HEK293 (cell line): ENCODE measurements around the gene PCP2.

Experiments used
- CTCF ChIA-PET: fragments of 350-600 bp; formaldehyde crosslinking; extraction: SDS; loops from one replicate; lab custom pipeline; 2021; ENCODE audit warnings: antibody characterized with exemption; lab: Yijun Ruan, JAX
- POLR2A ChIA-PET: fragments of 300-600 bp; formaldehyde crosslinking; extraction: SDS; loops from one replicate; lab custom pipeline; 2020; ENCODE audit warnings: antibody characterized with exemption, inconsistent platforms; lab: Yijun Ruan, JAX
- H3K27ac ChIP-seq: fragments of 200-500 bp; sonication (Bioruptor generic); 2 replicates; pipeline ENCODE4 v1.5.1; 2014; ENCODE audit warnings: low read depth, low read length, control low read depth, inconsistent platforms; ENCODE audit errors: extremely low read depth
- H3K36me3 ChIP-seq, 2 experiments: fragments of 200-500 bp in 1 of 2; sonication (Bioruptor generic) in 1 of 2; 1 replicate in 1 of 2; 2 replicates in 1 of 2; pipeline ENCODE4 v1.5.1; 2014 to 2017; ENCODE audit warnings: inconsistent platforms in 2 of 2, low read length in 2 of 2; ENCODE audit not compliant: control insufficient read depth in 2 of 2, insufficient read depth in 1 of 2
- H3K4me1 ChIP-seq: fragments of 200-500 bp; sonication (Bioruptor generic); 2 replicates; pipeline ENCODE4 v1.5.1; 2014; ENCODE audit warnings: mild to moderate bottlenecking, low read length, inconsistent platforms; ENCODE audit not compliant: control insufficient read depth, insufficient read depth
- H3K4me3 ChIP-seq: 2 replicates; pipeline ENCODE4 v1.5.1; 2011; ENCODE audit warnings: low read depth, mild to moderate bottlenecking, control low read depth, low read length, moderate library complexity
- H3K9me3 ChIP-seq: fragments of 200-500 bp; sonication (Bioruptor generic); 2 replicates; pipeline ENCODE4 v1.5.1; 2014; ENCODE audit warnings: low read depth, low read length, inconsistent platforms; ENCODE audit not compliant: control insufficient read depth, insufficient read depth
- BCL11B ChIP-seq: fragments of 450-650 bp; formaldehyde crosslinking; IDR thresholded peaks from 2 replicates; pipeline ENCODE4 v1.5.1; 2016; ENCODE audit warnings: low read depth, missing biosample characterization, missing genetic modification characterization
- KLF16 ChIP-seq: fragments of 450-650 bp; formaldehyde crosslinking; IDR thresholded peaks from 2 replicates; pipeline ENCODE4 v1.5.1; 2017; ENCODE audit warnings: missing biosample characterization, missing genetic modification characterization
- PRDM1 ChIP-seq: fragments of 450-650 bp; formaldehyde crosslinking; IDR thresholded peaks from 2 replicates; pipeline ENCODE4; 2016; ENCODE audit warnings: missing biosample characterization, missing genetic modification characterization
- REPIN1 ChIP-seq: fragments of 450-650 bp; formaldehyde crosslinking; IDR thresholded peaks from 2 replicates; pipeline ENCODE4 v1.5.1; 2017; ENCODE audit warnings: missing biosample characterization, missing genetic modification characterization, low read depth
- SCRT2 ChIP-seq: fragments of 450-650 bp; formaldehyde crosslinking; IDR thresholded peaks from 2 replicates; pipeline ENCODE4 v1.5.1; 2016; ENCODE audit warnings: missing biosample characterization, missing genetic modification characterization
- SP2 ChIP-seq: fragments of 450-650 bp; formaldehyde crosslinking; IDR thresholded peaks from 2 replicates; pipeline ENCODE4 v1.5.1; 2016; ENCODE audit warnings: missing biosample characterization, missing genetic modification characterization
- TSHZ1 ChIP-seq: fragments of 450-650 bp; formaldehyde crosslinking; IDR thresholded peaks from 2 replicates; pipeline ENCODE4 v1.5.1; 2016; ENCODE audit warnings: missing biosample characterization, missing genetic modification characterization, borderline replicate concordance
- ZNF214 ChIP-seq: fragments of 450-650 bp; formaldehyde crosslinking; IDR thresholded peaks from 2 replicates; pipeline ENCODE4 v1.5.1; 2017; ENCODE audit warnings: missing biosample characterization, mild to moderate bottlenecking, missing genetic modification characterization, borderline replicate concordance
- ZNF26 ChIP-seq: fragments of 450-650 bp; formaldehyde crosslinking; IDR thresholded peaks from 2 replicates; pipeline ENCODE4 v1.5.1; 2016; ENCODE audit warnings: missing biosample characterization, missing genetic modification characterization
- ZNF404 ChIP-seq: fragments of 450-650 bp; formaldehyde crosslinking; IDR thresholded peaks from 2 replicates; pipeline ENCODE4 v1.5.1; 2017; ENCODE audit warnings: missing biosample characterization, missing genetic modification characterization
- ZNF416 ChIP-seq: fragments of 450-650 bp; formaldehyde crosslinking; IDR thresholded peaks from 2 replicates; pipeline ENCODE4 v1.5.1; 2016; ENCODE audit warnings: missing biosample characterization, missing genetic modification characterization
- ZNF423 ChIP-seq: fragments of 450-650 bp; formaldehyde crosslinking; IDR thresholded peaks from 2 replicates; pipeline ENCODE4 v1.5.1; 2016; ENCODE audit warnings: missing biosample characterization, missing genetic modification characterization
- ZNF501 ChIP-seq: fragments of 450-650 bp; formaldehyde crosslinking; IDR thresholded peaks from 2 replicates; pipeline ENCODE4 v1.5.1; 2016; ENCODE audit warnings: missing biosample characterization, missing genetic modification characterization
- ZNF792 ChIP-seq: fragments of 450-650 bp; formaldehyde crosslinking; IDR thresholded peaks from 2 replicates; pipeline ENCODE4 v1.5.1; 2016; ENCODE audit warnings: missing biosample characterization, missing genetic modification characterization
- TF ChIP-seq, protein P1 (sequence below): fragments of 450-650 bp; formaldehyde crosslinking; IDR thresholded peaks from 2 replicates; pipeline ENCODE4 v1.5.1; 2016; ENCODE audit warnings: missing biosample characterization, missing genetic modification characterization
- TF ChIP-seq, protein P2 (sequence below): fragments of 450-650 bp; formaldehyde crosslinking; IDR thresholded peaks from 2 replicates; pipeline ENCODE4 v1.5.1; 2016; ENCODE audit warnings: missing biosample characterization, missing genetic modification characterization

Gene PCP2

DNA sequence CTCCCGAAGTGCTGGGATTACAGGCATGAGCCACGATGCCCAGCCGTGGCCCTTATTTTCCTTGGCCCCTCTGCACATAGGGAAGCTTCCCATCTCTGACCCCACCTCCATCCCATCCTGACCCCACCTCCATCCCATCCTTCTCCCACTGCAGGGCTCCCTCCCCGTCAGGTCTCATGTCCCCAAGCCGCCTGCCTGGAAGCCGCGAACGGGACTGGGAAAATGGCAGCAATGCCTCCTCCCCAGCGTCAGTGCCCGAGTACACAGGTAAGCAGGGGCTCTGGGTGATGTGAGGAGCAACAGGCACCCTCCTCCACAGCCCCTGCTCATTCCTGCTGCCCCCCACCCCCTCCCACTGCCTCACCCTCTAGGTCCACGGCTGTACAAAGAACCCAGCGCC lies 16.3 kb downstream of the PCP2 start:
- TF ChIP-seq ZNF404 (tag by site-specific recombination) (no peak), BCL11B (tag by site-specific recombination) (peak; percentile 32; the same call in 1 of the 2 replicates), PRDM1 (tag by site-specific recombination) (no peak), SCRT2 (peak; percentile 52; the same call in 1 of the 2 replicates), ZNF214 (tag by site-specific recombination) (no peak), SP2 (tag by site-specific recombination) (0 out of 2 replicates have a peak, but pooled peaks have one; percentile 7), KLF16 (tag by site-specific recombination) (no peak)
- TF ChIP-seq, protein P1, sequence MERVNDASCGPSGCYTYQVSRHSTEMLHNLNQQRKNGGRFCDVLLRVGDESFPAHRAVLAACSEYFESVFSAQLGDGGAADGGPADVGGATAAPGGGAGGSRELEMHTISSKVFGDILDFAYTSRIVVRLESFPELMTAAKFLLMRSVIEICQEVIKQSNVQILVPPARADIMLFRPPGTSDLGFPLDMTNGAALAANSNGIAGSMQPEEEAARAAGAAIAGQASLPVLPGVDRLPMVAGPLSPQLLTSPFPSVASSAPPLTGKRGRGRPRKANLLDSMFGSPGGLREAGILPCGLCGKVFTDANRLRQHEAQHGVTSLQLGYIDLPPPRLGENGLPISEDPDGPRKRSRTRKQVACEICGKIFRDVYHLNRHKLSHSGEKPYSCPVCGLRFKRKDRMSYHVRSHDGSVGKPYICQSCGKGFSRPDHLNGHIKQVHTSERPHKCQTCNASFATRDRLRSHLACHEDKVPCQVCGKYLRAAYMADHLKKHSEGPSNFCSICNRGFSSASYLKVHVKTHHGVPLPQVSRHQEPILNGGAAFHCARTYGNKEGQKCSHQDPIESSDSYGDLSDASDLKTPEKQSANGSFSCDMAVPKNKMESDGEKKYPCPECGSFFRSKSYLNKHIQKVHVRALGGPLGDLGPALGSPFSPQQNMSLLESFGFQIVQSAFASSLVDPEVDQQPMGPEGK (tag by site-specific recombination) = peak; percentile 27; the same call in 1 of the 2 replicates
- peaks cover 0 to 67% of the 10 kb centered on the region in 2 experiments; a peak in 2 of 3 replicates for H3K36me3 ChIP-seq
- ChIA-PET CTCF (interaction anchor here (1.9 kb wide), 1 partner anchor 49 kb away, joined by 10 read pairs; no protein-coding TSS in a partner anchor), POLR2A (interaction anchor here (0.7 kb wide), 1 partner anchor 31 kb away, joined by 4 read pairs; no protein-coding TSS in a partner anchor)
- H3K4me3 ChIP-seq = no peak overlapping the region
- H3K4me1 ChIP-seq = no peaks in the 10 kb centered on the region; the same call in 1 of the 2 replicates
- H3K9me3 ChIP-seq = no peaks in the 10 kb centered on the region
- no peak overlapping the region for H3K27ac ChIP-seq

- Histone ChIP-seq H3K4me1 (no peaks in the 10 kb centered on the region; the same call in 1 of the 2 replicates), H3K27ac (no peak overlapping the region), H3K36me3 (peaks cover 0 to 64% of the 10 kb centered on the region in 2 experiments; a peak in 2 of 3 replicates), H3K9me3 (no peaks in the 10 kb centered on the region), H3K4me3 (no peak overlapping the region)
- POLR2A ChIA-PET = no interaction called here
- CTCF ChIA-PET = no interaction called here
- no peak for TF ChIP-seq ZNF501 (tag by site-specific recombination)
- TF ChIP-seq, protein P2, sequence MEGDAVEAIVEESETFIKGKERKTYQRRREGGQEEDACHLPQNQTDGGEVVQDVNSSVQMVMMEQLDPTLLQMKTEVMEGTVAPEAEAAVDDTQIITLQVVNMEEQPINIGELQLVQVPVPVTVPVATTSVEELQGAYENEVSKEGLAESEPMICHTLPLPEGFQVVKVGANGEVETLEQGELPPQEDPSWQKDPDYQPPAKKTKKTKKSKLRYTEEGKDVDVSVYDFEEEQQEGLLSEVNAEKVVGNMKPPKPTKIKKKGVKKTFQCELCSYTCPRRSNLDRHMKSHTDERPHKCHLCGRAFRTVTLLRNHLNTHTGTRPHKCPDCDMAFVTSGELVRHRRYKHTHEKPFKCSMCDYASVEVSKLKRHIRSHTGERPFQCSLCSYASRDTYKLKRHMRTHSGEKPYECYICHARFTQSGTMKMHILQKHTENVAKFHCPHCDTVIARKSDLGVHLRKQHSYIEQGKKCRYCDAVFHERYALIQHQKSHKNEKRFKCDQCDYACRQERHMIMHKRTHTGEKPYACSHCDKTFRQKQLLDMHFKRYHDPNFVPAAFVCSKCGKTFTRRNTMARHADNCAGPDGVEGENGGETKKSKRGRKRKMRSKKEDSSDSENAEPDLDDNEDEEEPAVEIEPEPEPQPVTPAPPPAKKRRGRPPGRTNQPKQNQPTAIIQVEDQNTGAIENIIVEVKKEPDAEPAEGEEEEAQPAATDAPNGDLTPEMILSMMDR = no peak
- TF ChIP-seq ZNF792 (tag by site-specific recombination) = 0 out of 2 replicates have a peak, but pooled peaks have one; percentile 46
- TF ChIP-seq ZNF416 = no peak
- no peak for TF ChIP-seq SP2 (tag by site-specific recombination)
Observed at GRCh38 chr19:7614859-7615741, 18.4 kb downstream of the PCP2 start.

- CTCF ChIA-PET = no interaction called here
- Histone ChIP-seq H3K4me3 (no peak overlapping the region), H3K36me3 (peaks cover 8 to 55% of the 10 kb centered on the region in 2 experiments; a peak in 2 of 3 replicates), H3K4me1 (no peaks in the 10 kb centered on the region), H3K27ac (no peak overlapping the region), H3K9me3 (no peaks in the 10 kb centered on the region)
- POLR2A ChIA-PET = no interaction called here
- TF ChIP-seq REPIN1 (tag by site-specific recombination) (no peak), ZNF423 (tag by site-specific recombination) (no peak), TSHZ1 (tag by site-specific recombination) (no peak), ZNF26 (no peak)
Observed at GRCh38 chr19:7612282-7613274, 20.9 kb downstream of the PCP2 start.
